Small intestine (tissue), 4 donors: ENCODE data around the gene SARDH. TPM values are rescaled to one million over a fixed set of nuclear protein-coding genes. Genes with fewer than 3 reads are reported as not detected.

Source experiments
- polyA plus RNA-seq, 4 donors: library from polyadenylated mRNA; stranded (reverse) in 3 of 4; unstranded in 1 of 4; fragments of 200-250 nt in 3 of 4; fragments of 120-200 nt in 1 of 4; gene quantifications; one replicate each; pipeline versions ENCODE4 v1.2.1 to v1.2.3, GENCODE V29; 2013
- donor health status: healthy with polysubstance abuse.
- donor health status: Bipolar disorder and iron deficiency.
- donor health status: healthy.

The SARDH gene
- polyA plus RNA-seq, 4 donors: 0.51 to 2.6 (median 0.54) TPM; not detected in 1

Other genes starting within 250 kb of the SARDH start
- gene MYMK, start 213.4 kb downstream of the SARDH start, polyA plus RNA-seq: under 1 TPM in 1 of 4 donors, not detected in 3; 0.22 TPM
- gene ADAMTSL2, start 203.6 kb downstream of the SARDH start, polyA plus RNA-seq: 1 to 10 TPM in 1 of 4 donors, under 1 TPM in 3; 0.22 to 1.2 (median 0.43) TPM
- gene FAM163B, start 129.0 kb downstream of the SARDH start, polyA plus RNA-seq: under 1 TPM in 2 of 4 donors, not detected in 2; 0.12 to 0.19 TPM
- under 1 TPM in 2 of 4 donors, not detected in 2; 0.13 to 0.30 TPM for gene DBH, start 102.0 kb downstream of the SARDH start, polyA plus RNA-seq